IMR-90 (cell line): Measurements from ENCODE around the gene NCKAP5. TPM values are rescaled to one million over a fixed set of nuclear protein-coding genes. Genes with fewer than 3 reads are reported as not detected.

Experiments
- ATAC-seq: fragments of 200-7000 bp; cut with Tn5 transposase; 2 replicates; pipeline ENCODE4 v1.9.1; 2020; ENCODE audit warnings: low read depth, mild to moderate bottlenecking, moderate library complexity
- BruUV-seq: library from RNA; stranded (reverse); fragments of 400-500 nt; replicated peaks from 2 replicates; lab custom pipeline; 2021; lab: Mats Ljungman, UMichigan
- CTCF ChIA-PET: fragments of 300-600 bp; formaldehyde crosslinking; extraction: SDS; loops from one replicate; lab custom pipeline; 2021; ENCODE audit warnings: antibody characterized with exemption; lab: Yijun Ruan, JAX
- POLR2A ChIA-PET: fragments of 300-600 bp; sonication (Branson Sonifier 250); formaldehyde crosslinking; loops from one replicate; lab custom pipeline; 2022; ENCODE audit warnings: antibody characterized with exemption; ENCODE audit not compliant: unreplicated experiment; lab: Charles Lee
- DNase-seq: peaks from one replicate; pipeline ENCODE4 v3.0.0; 2013
- H2AFZ ChIP-seq: replicated peaks from 2 replicates; pipeline ENCODE3; 2013; ENCODE audit warnings: low read length, mild to moderate bottlenecking; ENCODE audit not compliant: poor library complexity
- H2AK5ac ChIP-seq: 2 replicates; pipeline ENCODE4 v1.6.1; 2013; ENCODE audit warnings: low read depth, low read length, inconsistent platforms
- H2AK9ac ChIP-seq: replicated peaks from 2 replicates; pipeline ENCODE3; 2013; ENCODE audit warnings: mild to moderate bottlenecking, low read depth, low read length, moderate library complexity; ENCODE audit not compliant: poor library complexity
- H2BK120ac ChIP-seq: 2 replicates; pipeline ENCODE4 v1.6.1; 2013; ENCODE audit warnings: low read depth, low read length, inconsistent platforms
- H2BK15ac ChIP-seq: 3 replicates; pipeline ENCODE4 v1.6.1; 2013; ENCODE audit warnings: low read depth, low read length, inconsistent platforms
- H2BK20ac ChIP-seq: 2 replicates; pipeline ENCODE4 v1.6.1; 2013; ENCODE audit warnings: low read depth, mild to moderate bottlenecking, inconsistent platforms, low read length, moderate library complexity
- H2BK5ac ChIP-seq: 2 replicates; pipeline ENCODE4 v1.6.1; 2013; ENCODE audit warnings: mild to moderate bottlenecking, low read depth, low read length, inconsistent platforms; ENCODE audit not compliant: poor library complexity, severe bottlenecking
- H3K14ac ChIP-seq: replicated peaks from 2 replicates; pipeline ENCODE4 v1.6.1; 2013; ENCODE audit warnings: low read depth, low read length, inconsistent platforms
- H3K18ac ChIP-seq: 2 replicates; pipeline ENCODE4 v1.6.1; 2013; ENCODE audit warnings: low read depth, low read length, control low read depth
- H3K23ac ChIP-seq: 2 replicates; pipeline ENCODE4 v1.6.1; 2013; ENCODE audit warnings: low read depth, low read length, inconsistent platforms
- H3K27ac ChIP-seq: 2 replicates; pipeline ENCODE4 v1.5.1; 2013; ENCODE audit warnings: mild to moderate bottlenecking, control low read depth, low read length; ENCODE audit not compliant: insufficient read depth
- H3K27me3 ChIP-seq: 2 replicates; pipeline ENCODE4 v1.6.1; 2013; ENCODE audit warnings: low read length; ENCODE audit not compliant: control insufficient read depth, insufficient read depth
- H3K36me3 ChIP-seq: 2 replicates; pipeline ENCODE4 v1.6.1; 2013; ENCODE audit warnings: low read length, mixed read lengths; ENCODE audit not compliant: control insufficient read depth, insufficient read depth
- H3K4ac ChIP-seq: 2 replicates; pipeline ENCODE4 v1.6.1; 2013; ENCODE audit warnings: low read depth, low read length, inconsistent platforms
- H3K4me1 ChIP-seq: 2 replicates; pipeline ENCODE4 v1.6.1; 2013; ENCODE audit warnings: low read length, mixed read lengths; ENCODE audit not compliant: control insufficient read depth, insufficient read depth
- H3K4me2 ChIP-seq: 2 replicates; pipeline ENCODE4 v1.6.1; 2013; ENCODE audit warnings: low read depth, mild to moderate bottlenecking, control low read depth, low read length, moderate library complexity
- H3K4me3 ChIP-seq: 2 replicates; pipeline ENCODE4 v1.5.1; 2013; ENCODE audit warnings: low read depth, mild to moderate bottlenecking, control low read depth, low read length, moderate library complexity; ENCODE audit not compliant: insufficient read depth
- H3K56ac ChIP-seq: 2 replicates; pipeline ENCODE4 v1.6.1; 2013; ENCODE audit warnings: low read length, inconsistent platforms; ENCODE audit not compliant: insufficient read depth; ENCODE audit errors: extremely low read depth
- H3K79me1 ChIP-seq, 2 experiments: 2 replicates each; pipeline ENCODE4 v1.6.1; 2013; ENCODE audit warnings: low read length in 2 of 2, inconsistent platforms in 1 of 2, low read depth in 1 of 2
- H3K9ac ChIP-seq: 2 replicates; pipeline ENCODE4 v1.6.1; 2013; ENCODE audit warnings: low read depth, low read length, control low read depth
- H3K9me1 ChIP-seq: 2 replicates; pipeline ENCODE4 v1.6.1; 2013; ENCODE audit warnings: low read length, inconsistent platforms; ENCODE audit not compliant: insufficient read depth
- H3K9me3 ChIP-seq: 2 replicates; pipeline ENCODE4 v1.6.1; 2013; ENCODE audit warnings: low read length; ENCODE audit not compliant: control insufficient read depth, insufficient read depth
- H4K20me1 ChIP-seq: 2 replicates; pipeline ENCODE4 v1.6.1; 2013; ENCODE audit warnings: low read length, inconsistent platforms; ENCODE audit not compliant: insufficient read depth
- H4K5ac ChIP-seq: 2 replicates; pipeline ENCODE4 v1.6.1; 2013; ENCODE audit warnings: mild to moderate bottlenecking, low read depth, low read length, control low read depth
- H4K8ac ChIP-seq, 2 experiments: 2 replicates each; pipeline ENCODE4 v1.6.1; 2013; ENCODE audit warnings: low read depth in 2 of 2, low read length in 2 of 2, control low read depth in 1 of 2, inconsistent platforms in 1 of 2
- H4K91ac ChIP-seq: 2 replicates; pipeline ENCODE4 v1.6.1; 2013; ENCODE audit warnings: low read depth, low read length, inconsistent platforms; ENCODE audit not compliant: insufficient read depth
- CEBPB ChIP-seq: IDR thresholded peaks from 2 replicates; pipeline ENCODE4 v1.6.1; 2012; ENCODE audit warnings: low read depth, low read length, improper control_type of control experiment
- CHD1 ChIP-seq: IDR thresholded peaks from 2 replicates; pipeline ENCODE4 v1.6.1; 2012; ENCODE audit warnings: low read depth, low read length, improper control_type of control experiment
- ELK1 ChIP-seq: fragments of 150-350 bp; IDR thresholded peaks from 2 replicates; pipeline ENCODE4 v1.6.1; 2016; ENCODE audit warnings: low read depth, mild to moderate bottlenecking, low read length, moderate library complexity, borderline replicate concordance
- FOS ChIP-seq: fragments of 150-350 bp; IDR thresholded peaks from 2 replicates; pipeline ENCODE4 v1.6.1; 2016; ENCODE audit warnings: low read depth, low read length
- MAFK ChIP-seq: IDR thresholded peaks from 2 replicates; pipeline ENCODE4 v1.6.1; 2012; ENCODE audit warnings: low read depth, low read length, improper control_type of control experiment
- MAZ ChIP-seq: IDR thresholded peaks from 2 replicates; pipeline ENCODE4 v1.6.1; 2012; ENCODE audit warnings: low read depth, mild to moderate bottlenecking, low read length, improper control_type of control experiment, moderate library complexity, borderline replicate concordance
- MXI1 ChIP-seq: IDR thresholded peaks from 2 replicates; pipeline ENCODE4 v1.6.1; 2012; ENCODE audit warnings: low read depth, mild to moderate bottlenecking, low read length, moderate library complexity, borderline replicate concordance
- NFE2L2 ChIP-seq: fragments of 150-350 bp; IDR thresholded peaks from 2 replicates; pipeline ENCODE4 v1.6.1; 2016; ENCODE audit warnings: low read depth, mild to moderate bottlenecking, low read length
- POLR2A ChIP-seq: IDR thresholded peaks from 2 replicates; pipeline ENCODE4 v1.6.1; 2012; ENCODE audit warnings: mild to moderate bottlenecking, low read depth, low read length
- RAD21 ChIP-seq: IDR thresholded peaks from 2 replicates; pipeline ENCODE4 v1.6.1; 2012; ENCODE audit warnings: low read length, improper control_type of control experiment
- RFX5 ChIP-seq: IDR thresholded peaks from 2 replicates; pipeline ENCODE4 v1.8.0; 2012; ENCODE audit warnings: low read depth, mild to moderate bottlenecking, low read length, moderate library complexity
- SMC3 ChIP-seq: fragments of 150-350 bp; IDR thresholded peaks from 2 replicates; pipeline ENCODE4 v1.6.1; 2016; ENCODE audit warnings: low read depth, mild to moderate bottlenecking, antibody characterized with exemption, low read length, moderate library complexity
- WGBS, 2 experiments: methylation state at CpG; one replicate each; pipeline versions ENCODE4 v1.1.5 to v1.1.7; 2013; ENCODE audit warnings: missing lambda C conversion rate in 2 of 2; ENCODE audit not compliant: insufficient read length in 1 of 2; ENCODE audit errors: extremely low coverage in 2 of 2; 5-methylcytosine and 5-hydroxymethylcytosine counted together
- dilution Hi-C: fragments of 300-500 bp; cut with HindIII; formaldehyde crosslinking; loops from one replicate; pipeline ENCODE4 v1.14.3; 2018; ENCODE audit warnings: low sequenced_read_pairs; ENCODE audit not compliant: unreplicated experiment
- in situ Hi-C: fragments of 300-500 bp; cut with MboI; formaldehyde crosslinking; loops from 3 replicates; pipeline ENCODE4 v1.14.3; 2019; ENCODE audit warnings: low sequenced_read_pairs, inconsistent platforms, mixed read lengths
- intact Hi-C: fragments of 100-400 bp; cut with micrococcal nuclease; formaldehyde crosslinking; loops from 2 replicates; pipeline ENCODE4 v1.10.0; 2022
- polyA plus RNA-seq, 3 experiments: library from polyadenylated mRNA; depleted of rRNA; stranded (reverse); fragments of >200 nt; gene quantifications; 2 replicates each; pipeline ENCODE4 v1.2.3, GENCODE V29; 2012; ENCODE audit warnings: low replicate concordance in 1 of 3
- total RNA-seq: library from RNA; depleted of rRNA; stranded (reverse); fragments of >200 nt; gene quantifications from 2 replicates; pipeline ENCODE4 v1.2.3, GENCODE V29; 2012

The NCKAP5 gene
- total and polyA plus RNA-seq, 2 of the 4 experiments (the other 2 are of a cell fraction): 2.7 to 3.9 TPM

GRCh38 chr2:133433455-133434451 is 134.5 kb downstream of the NCKAP5 start:
- H2AK5ac ChIP-seq: no peak overlapping the region
- H2AK9ac ChIP-seq: no peak overlapping the region
- dilution Hi-C loops (no loop called here), intact Hi-C loops (loop anchor here (10.0 kb wide), 1 partner anchor 411 kb away; no protein-coding TSS in a partner anchor), in situ Hi-C loops (no loop called here)
- peak overlapping the region in 1 of 2 experiments; percentile 3; a peak in 1 of 4 replicates for H4K8ac ChIP-seq
- no peaks in the 10 kb centered on the region for H3K27me3 ChIP-seq
- no peaks in the 10 kb centered on the region for H3K79me1 ChIP-seq
- no peak overlapping the region for H3K27ac ChIP-seq
- no peak overlapping the region for H3K56ac ChIP-seq
- H3K9me3 ChIP-seq: no peaks in the 10 kb centered on the region
- H3K9ac ChIP-seq: no peak overlapping the region
- no TSS peak for BruUV-seq
- no peak overlapping the region for H3K14ac ChIP-seq
- no peaks in the 10 kb centered on the region for H4K20me1 ChIP-seq
- H2BK5ac ChIP-seq: no peak overlapping the region
- POLR2A ChIA-PET: no interaction called here
- no peak overlapping the region for H2BK15ac ChIP-seq
- peaks cover 8% of the 10 kb centered on the region for H3K4me1 ChIP-seq
- H3K4me3 ChIP-seq: no peak overlapping the region
- no peak for TF ChIP-seq CEBPB
- no peak for TF ChIP-seq NFE2L2
- TF ChIP-seq MXI1: no peak
- no peak for TF ChIP-seq MAZ
- no peak for TF ChIP-seq ELK1
- no peak for TF ChIP-seq RFX5
- TF ChIP-seq CHD1: no peak
- no peak for TF ChIP-seq FOS
- no peak for TF ChIP-seq POLR2A
- no peak for TF ChIP-seq RAD21
- TF ChIP-seq MAFK: no peak
- no peak for TF ChIP-seq SMC3
- CTCF ChIA-PET: no interaction called here
- peak overlapping the region; percentile 46; the same call in 1 of the 2 replicates for H4K5ac ChIP-seq
- peak overlapping the region; percentile 24; the same call in 1 of the 2 replicates for H3K4ac ChIP-seq
- no peak overlapping the region for H3K23ac ChIP-seq
- H2AFZ ChIP-seq: no peak overlapping the region
- ATAC-seq: no peak; the same call in 1 of the 2 replicates
- peak; percentile 29 for DNase-seq
- no peaks in the 10 kb centered on the region for H3K36me3 ChIP-seq
- H3K18ac ChIP-seq: peak overlapping the region; percentile 48; the same call in 1 of the 2 replicates
- H3K4me2 ChIP-seq: no peak overlapping the region; the same call in 1 of the 2 replicates
- H4K91ac ChIP-seq: no peak overlapping the region
- no peaks in the 10 kb centered on the region for H3K9me1 ChIP-seq
- H2BK120ac ChIP-seq: peak overlapping the region; percentile 14; the same call in 1 of the 2 replicates
- WGBS, 2 experiments: no CpG with 5 or more reads among the region's 5 CpGs
- peak overlapping the region; percentile 22; the same call in 1 of the 2 replicates for H2BK20ac ChIP-seq
